Liver (tissue), 3 donors: ENCODE measurements around the gene RNASE3.

ENCODE experiments used
- ATF3 ChIP-seq: IDR thresholded peaks from 2 replicates; pipeline ENCODE4 v1.6.1; 2016; ENCODE audit warnings: antibody characterized with exemption
- CTCF ChIP-seq: fragments of 150-350 bp; IDR thresholded peaks from 2 replicates; pipeline ENCODE4 v1.5.1; 2017; ENCODE audit warnings: improper control_type of control experiment, low read depth, low read length; ENCODE audit not compliant: missing input control
- EGR1 ChIP-seq, 2 donors: IDR thresholded peaks; 2 replicates each; pipeline ENCODE4 v1.6.1; 2016 to 2018; ENCODE audit warnings: antibody characterized with exemption in 2 of 2, low read depth in 2 of 2
- GABPA ChIP-seq, 2 donors: IDR thresholded peaks in 1 of 2; conservative IDR thresholded peaks in 1 of 2; 2 replicates each; pipeline ENCODE4 v1.6.1; 2016; ENCODE audit warnings: antibody characterized with exemption in 2 of 2, mild to moderate bottlenecking in 1 of 2, moderate library complexity in 1 of 2
- JUND ChIP-seq, 2 donors: IDR thresholded peaks; 2 replicates each; pipeline ENCODE4 v1.6.1; 2016; ENCODE audit warnings: antibody characterized with exemption in 2 of 2
- MAX ChIP-seq: IDR thresholded peaks from 2 replicates; pipeline ENCODE4 v1.6.1; 2016; ENCODE audit warnings: antibody characterized with exemption
- NR2F2 ChIP-seq: IDR thresholded peaks from 2 replicates; pipeline ENCODE4 v1.6.1; 2016; ENCODE audit warnings: antibody characterized with exemption
- REST ChIP-seq: IDR thresholded peaks from 2 replicates; pipeline ENCODE4 v1.6.1; 2016; ENCODE audit warnings: antibody characterized with exemption, mild to moderate bottlenecking
- RXRA ChIP-seq, 2 donors: IDR thresholded peaks; 2 replicates each; pipeline ENCODE4 v1.6.1; 2017 to 2018; ENCODE audit warnings: antibody characterized with exemption in 2 of 2, mild to moderate bottlenecking in 1 of 2
- TAF1 ChIP-seq: conservative IDR thresholded peaks from 2 replicates; pipeline ENCODE4 v1.6.1; 2016; ENCODE audit warnings: antibody characterized with exemption, mild to moderate bottlenecking
- YY1 ChIP-seq: IDR thresholded peaks from 2 replicates; pipeline ENCODE4 v1.6.1; 2016; ENCODE audit warnings: antibody characterized with exemption, mild to moderate bottlenecking
- ZBTB33 ChIP-seq: IDR thresholded peaks from 2 replicates; pipeline ENCODE4 v1.6.1; 2016; ENCODE audit warnings: antibody characterized with exemption
- donor health status: healthy.
- donor health status: healthy.

- TF ChIP-seq NR2F2 (no peak), CTCF (no peak), TAF1 (no peak), REST (no peak), ZBTB33 (no peak), EGR1 (IDR thresholded peaks at IDR 0.05; ENCODE audit: low read depth in 2 of 2) (no peak), YY1 (no peak), RXRA (IDR thresholded peaks at IDR 0.05) (no peak), JUND (IDR thresholded peaks at IDR 0.05) (no peak), GABPA (IDR thresholded peaks at IDR 0.05 in 1 of 2, conservative IDR thresholded peaks at IDR 0.05 in 1 of 2) (no peak), ATF3 (no peak), MAX (no peak)
Observed at GRCh38 chr14:20853042-20853441, 38.1 kb upstream of the RNASE3 start.
